ENCODE measurements around the gene OR6A2.

The OR6A2 gene

DNA sequence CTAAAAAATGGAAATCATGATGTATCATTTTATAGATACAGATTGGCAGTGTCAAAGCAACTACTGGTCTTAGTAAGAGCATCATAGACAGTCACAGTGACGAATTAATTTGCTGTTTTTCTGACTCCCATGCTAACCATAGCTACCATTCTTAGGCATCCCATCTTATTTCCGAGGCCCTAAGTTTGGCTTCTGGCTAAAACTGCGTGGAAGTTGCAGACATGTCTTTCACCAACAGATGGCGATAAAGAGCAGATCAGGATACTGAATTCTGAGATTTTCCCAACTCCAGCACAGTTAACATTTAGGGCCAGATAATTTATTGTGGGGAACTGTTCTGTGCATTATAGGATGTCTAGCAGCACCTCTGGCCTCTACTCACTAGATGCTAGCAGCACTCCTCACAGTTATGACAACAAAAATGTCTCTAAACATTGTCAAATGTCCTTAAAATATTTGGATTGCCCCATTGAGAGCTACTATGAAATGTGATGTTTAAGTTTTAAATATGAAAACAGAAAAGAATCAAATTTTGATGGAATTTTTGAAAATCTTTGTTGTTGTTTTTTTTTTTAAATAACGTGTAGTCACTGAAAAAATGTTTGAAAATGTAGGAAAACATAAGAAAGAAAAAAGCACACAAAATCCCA lies 44.1 kb downstream of the OR6A2 start:
- no peak for DNase-seq

DNA sequence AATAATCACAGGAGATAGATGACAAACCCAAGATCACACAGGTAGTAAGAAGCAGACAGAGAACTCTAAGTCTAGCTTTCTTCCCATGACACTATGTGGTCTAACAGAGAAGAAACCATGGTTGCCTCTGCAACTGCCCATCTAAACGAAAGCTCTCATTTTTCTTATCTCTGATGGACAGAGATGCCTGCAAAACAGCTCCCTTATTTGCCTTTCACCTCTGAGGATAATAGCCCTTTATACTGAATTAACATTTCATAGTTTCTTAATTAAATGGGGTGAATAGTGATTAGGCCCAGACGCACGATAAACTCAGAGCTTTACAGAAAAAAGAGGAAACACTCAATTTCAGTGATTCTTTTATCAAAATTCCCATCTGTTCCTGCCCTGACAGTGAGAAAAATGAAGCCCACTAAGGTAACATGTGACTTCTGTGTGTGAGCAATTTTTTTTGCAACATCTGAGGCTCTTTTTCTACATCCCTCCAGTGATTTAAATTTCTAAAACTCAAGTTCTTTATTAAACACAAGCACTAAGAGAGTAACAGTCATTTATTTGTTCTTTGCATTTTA lies 52.3 kb downstream of the OR6A2 start:
- DNase-seq, result no peak

DNA sequence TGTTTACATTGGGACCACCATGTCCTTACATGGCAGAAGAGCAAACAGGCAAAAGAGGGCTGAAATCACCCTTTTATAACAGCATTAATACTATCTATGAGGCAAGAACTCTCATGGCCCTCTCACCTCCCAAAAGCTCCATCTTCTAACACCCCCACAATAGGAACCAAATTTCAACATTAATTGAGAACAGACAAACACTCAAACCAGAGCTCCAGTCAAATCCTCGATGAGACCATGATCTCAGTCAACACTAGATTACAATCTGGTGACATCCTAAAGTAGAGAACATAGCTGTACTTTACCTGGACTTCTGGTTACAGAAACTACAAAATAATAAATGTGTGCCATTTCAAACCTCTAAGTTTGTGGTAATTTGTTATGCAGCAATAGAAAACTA lies 52.9 kb downstream of the OR6A2 start:
- DNase-seq, result no peak

DNA sequence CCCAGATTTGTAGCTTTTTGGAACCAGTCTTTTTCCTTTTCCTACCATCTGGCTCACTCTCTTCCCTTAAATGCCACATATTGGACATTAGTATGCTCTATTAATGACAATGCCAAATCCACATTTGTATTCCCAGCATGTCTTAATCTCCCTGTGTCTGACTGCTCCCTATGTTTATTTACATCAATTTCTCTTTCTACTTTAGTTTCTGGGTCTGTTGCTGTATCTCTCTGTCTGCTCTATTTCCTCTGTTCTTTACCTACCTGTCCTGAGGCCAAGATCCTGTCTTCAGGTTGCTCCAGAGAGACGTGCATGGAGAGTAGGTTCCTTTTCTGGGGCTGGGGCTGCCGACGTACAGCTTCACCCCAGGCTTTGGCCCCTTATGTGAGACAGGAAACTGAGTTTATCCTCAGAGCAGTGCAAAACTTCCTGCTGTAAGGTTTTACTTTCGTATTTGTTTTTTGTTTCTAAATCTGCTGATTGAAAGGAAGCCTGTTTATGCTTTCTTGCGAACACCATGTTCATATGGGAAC lies 53.3 kb downstream of the OR6A2 start:
- DNase-seq, result no peak

DNA sequence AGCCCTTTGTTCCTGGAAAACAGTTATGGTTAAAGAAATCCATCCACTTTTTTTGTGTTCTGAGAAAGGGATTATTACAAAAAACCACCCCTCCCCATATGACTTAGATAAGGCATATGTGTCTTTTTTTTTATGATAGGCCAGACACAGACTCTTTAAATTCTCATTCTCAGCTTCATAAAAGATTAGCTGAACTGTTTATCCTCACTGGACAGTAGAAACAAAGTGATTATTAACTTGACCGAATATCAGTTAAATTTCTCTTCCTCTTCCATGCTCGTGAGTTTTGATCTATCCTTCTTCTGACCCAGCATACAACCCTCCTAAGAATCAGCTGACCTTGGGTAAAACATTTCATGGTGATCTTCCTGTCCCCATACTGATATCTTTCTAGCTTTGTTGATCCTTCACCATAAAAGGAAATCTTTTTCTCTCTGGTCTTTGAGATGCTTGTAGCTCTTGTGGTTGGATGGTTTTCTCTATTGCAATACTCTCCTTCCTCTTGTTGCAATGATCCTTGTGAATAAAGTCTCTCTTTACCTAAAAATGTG lies 53.9 kb downstream of the OR6A2 start:
- no peak for DNase-seq

DNA sequence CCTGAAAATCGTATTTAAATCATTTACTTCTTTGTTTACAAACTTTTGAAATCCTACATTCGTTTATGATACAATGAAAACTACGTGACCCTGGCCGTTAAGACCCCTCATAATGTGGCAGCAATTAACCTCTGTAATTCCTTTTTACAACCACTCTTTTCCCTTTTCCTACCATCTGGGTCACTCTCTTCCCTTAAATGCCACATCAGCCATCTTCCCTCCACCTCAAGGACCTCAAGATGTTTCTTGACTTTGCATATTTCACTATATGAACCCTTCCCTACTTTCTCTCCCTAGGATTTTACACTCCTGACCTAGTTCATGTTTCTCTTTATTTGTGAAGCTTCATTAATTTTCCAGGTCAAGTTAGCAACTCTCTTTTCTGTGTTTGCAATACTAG lies 54.5 kb downstream of the OR6A2 start:
- DNase-seq, result no peak

DNA sequence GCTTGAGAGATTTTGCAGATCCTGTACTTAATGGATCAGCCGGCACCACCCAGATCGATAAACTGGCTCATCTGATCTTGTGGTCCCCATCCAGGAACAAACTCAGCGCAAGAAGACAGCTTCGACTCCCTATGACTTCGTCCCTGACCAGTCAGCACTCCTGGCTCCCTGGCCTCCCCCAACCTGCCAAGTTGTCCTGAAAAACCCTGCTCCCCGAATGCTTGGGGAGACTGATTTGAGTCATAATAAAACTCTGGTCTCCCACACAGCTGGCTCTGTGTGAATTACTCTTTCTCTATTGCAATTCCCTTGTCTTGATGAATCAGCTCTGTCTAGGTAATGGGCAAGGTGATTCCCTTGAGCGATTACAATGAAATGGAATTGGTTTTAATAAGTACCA lies 57.2 kb downstream of the OR6A2 start:
- DNase-seq, result no peak
